Endothelial cell of umbilical vein (primary cell): Measurements from ENCODE around the gene SLC28A1. TPM values are rescaled to one million over a fixed set of nuclear protein-coding genes. Genes with fewer than 3 reads are reported as not detected.
A peak's percentile ranks its signal among the peaks of the same experiment; 100 is the strongest.

Experiments used
- BruUV-seq: library from RNA; stranded (reverse); fragments of 400-500 nt; replicated peaks from 2 replicates; lab custom pipeline; 2021; lab: Mats Ljungman, UMichigan
- CTCF ChIA-PET: fragments of 300-600, 350-600 bp; sonication (Branson Sonifier 250); formaldehyde crosslinking; loops from one replicate; lab custom pipeline; 2021; ENCODE audit warnings: antibody characterized with exemption, inconsistent platforms; lab: Charles Lee
- POLR2A ChIA-PET: fragments of 300-600, 350-600 bp; sonication (Branson Sonifier 250); formaldehyde crosslinking; loops from one replicate; lab custom pipeline; 2021; ENCODE audit warnings: antibody characterized with exemption, inconsistent platforms; lab: Charles Lee
- DNase-seq: peaks from one replicate; pipeline ENCODE4 v3.0.0-alpha.2; 2011; ENCODE audit warnings: low read depth, low spot score
- FAIRE-seq: peaks from 2 replicates; lab custom pipeline; 2011; peaks lifted over from hg19 to GRCh38; lab: Jason Lieb, UNC
- H2AFZ ChIP-seq: 2 replicates; pipeline ENCODE4 v1.6.0; 2012; ENCODE audit warnings: low read depth, low read length, control low read depth, inconsistent platforms
- H3K27ac ChIP-seq: 2 replicates; pipeline ENCODE4 v1.5.1; 2011; ENCODE audit warnings: low read depth, mild to moderate bottlenecking, control low read depth, low read length, moderate library complexity; ENCODE audit not compliant: insufficient read depth
- H3K27me3 ChIP-seq, 2 experiments: 2 replicates each; pipeline versions ENCODE4 v1.6.0 to v1.6.1; 2011; ENCODE audit warnings: low read length in 2 of 2, mixed read lengths in 1 of 2; ENCODE audit not compliant: control insufficient read depth in 2 of 2, insufficient read depth in 2 of 2
- H3K36me3 ChIP-seq, 2 experiments: 2 replicates in 1 of 2; 3 replicates in 1 of 2; pipeline ENCODE4 v1.5.1; 2011; ENCODE audit warnings: low read length in 2 of 2, mild to moderate bottlenecking in 1 of 2, moderate library complexity in 1 of 2; ENCODE audit not compliant: control insufficient read depth in 2 of 2, insufficient read depth in 2 of 2; ENCODE audit errors: extremely low read depth in 1 of 2
- H3K4me1 ChIP-seq: 3 replicates; pipeline ENCODE4 v1.5.1; 2011; ENCODE audit warnings: mild to moderate bottlenecking, low read length; ENCODE audit not compliant: control insufficient read depth, insufficient read depth; ENCODE audit errors: extremely low read depth
- H3K4me2 ChIP-seq: 2 replicates; pipeline ENCODE4 v1.6.1; 2011; ENCODE audit warnings: low read length, control low read depth, mixed read lengths; ENCODE audit not compliant: insufficient read depth
- H3K4me3 ChIP-seq, 3 experiments: fragments of 200-600 bp in 1 of 3; sonication (generic), shearing (Covaris generic) in 1 of 3; replicated peaks in 1 of 3; 2 replicates each; pipeline ENCODE4 v1.5.1; 2011 to 2016; ENCODE audit warnings: control low read depth in 3 of 3, low read length in 3 of 3, mild to moderate bottlenecking in 2 of 3, inconsistent platforms in 1 of 3, low read depth in 1 of 3, moderate library complexity in 1 of 3; ENCODE audit not compliant: insufficient read depth in 1 of 3
- H3K79me2 ChIP-seq: 2 replicates; pipeline ENCODE4 v1.6.0; 2012; ENCODE audit warnings: low read length, inconsistent platforms; ENCODE audit not compliant: control insufficient read depth, insufficient read depth
- H3K9ac ChIP-seq: replicated peaks from 2 replicates; pipeline ENCODE3; 2011; ENCODE audit warnings: low read length, control low read depth; ENCODE audit not compliant: insufficient read depth; ENCODE audit errors: extremely low read depth
- H3K9me1 ChIP-seq: replicated peaks from 3 replicates; pipeline ENCODE4 v1.6.0; 2011; ENCODE audit warnings: mild to moderate bottlenecking, low read length; ENCODE audit not compliant: control insufficient read depth, insufficient read depth; ENCODE audit errors: extremely low read depth
- H3K9me3 ChIP-seq: replicated peaks from 2 replicates; pipeline ENCODE4 v1.5.1; 2012; ENCODE audit warnings: low read length, inconsistent platforms; ENCODE audit not compliant: control insufficient read depth, insufficient read depth
- H4K20me1 ChIP-seq: replicated peaks from 2 replicates; pipeline ENCODE3; 2011; ENCODE audit warnings: mild to moderate bottlenecking, low read length; ENCODE audit not compliant: control insufficient read depth, insufficient read depth; ENCODE audit errors: extremely low read depth
- FOS ChIP-seq: IDR thresholded peaks from 2 replicates; pipeline ENCODE4 v1.6.1; 2011; ENCODE audit warnings: mild to moderate bottlenecking, low read length, moderate library complexity, borderline replicate concordance; ENCODE audit not compliant: insufficient read depth
- MYC ChIP-seq: IDR thresholded peaks from one replicate; pipeline ENCODE4 v1.6.1; 2011; ENCODE audit warnings: mild to moderate bottlenecking, low read depth, low read length
- dilution Hi-C: fragments of 300-500 bp; cut with MboI; formaldehyde crosslinking; loops from one replicate; pipeline ENCODE4 v1.15.0; 2019; ENCODE audit warnings: low sequenced_read_pairs; ENCODE audit not compliant: extremely low pct_ligation_motif_present
- intact Hi-C: fragments of 100-400 bp; cut with micrococcal nuclease; formaldehyde crosslinking; loops from one replicate; pipeline ENCODE4 v1.10.0; 2022
- polyA plus RNA-seq, 4 experiments: library from polyadenylated mRNA; depleted of rRNA in 3 of 4; stranded (reverse) in 3 of 4; unstranded in 1 of 4; fragments of >200 nt; gene quantifications; 2 replicates each; pipeline versions ENCODE4 v1.2.1 to v1.2.3, GENCODE V29; 2011 to 2012; ENCODE audit warnings: missing spikeins in 1 of 4
- total RNA-seq: library from RNA; stranded (reverse); gene quantifications from 2 replicates; pipeline ENCODE4 v1.2.3, GENCODE V29; 2021
- TF ChIP-seq, protein P1 (sequence below), 2 donors: IDR thresholded peaks; 1 replicate in 1 of 2; 2 replicates in 1 of 2; pipeline ENCODE4 v1.5.1; 2011; ENCODE audit warnings: low read length in 2 of 2, mild to moderate bottlenecking in 2 of 2, moderate library complexity in 2 of 2, control low read depth in 1 of 2, inconsistent platforms in 1 of 2, low read depth in 1 of 2; ENCODE audit not compliant: insufficient read depth in 1 of 2; ENCODE audit errors: extremely low read depth in 1 of 2

SLC28A1 gene
- total and polyA plus RNA-seq, 2 donors (not counting 3 experiments of a cell fraction or from before 2014, with no cell fraction given): not detected

DNA sequence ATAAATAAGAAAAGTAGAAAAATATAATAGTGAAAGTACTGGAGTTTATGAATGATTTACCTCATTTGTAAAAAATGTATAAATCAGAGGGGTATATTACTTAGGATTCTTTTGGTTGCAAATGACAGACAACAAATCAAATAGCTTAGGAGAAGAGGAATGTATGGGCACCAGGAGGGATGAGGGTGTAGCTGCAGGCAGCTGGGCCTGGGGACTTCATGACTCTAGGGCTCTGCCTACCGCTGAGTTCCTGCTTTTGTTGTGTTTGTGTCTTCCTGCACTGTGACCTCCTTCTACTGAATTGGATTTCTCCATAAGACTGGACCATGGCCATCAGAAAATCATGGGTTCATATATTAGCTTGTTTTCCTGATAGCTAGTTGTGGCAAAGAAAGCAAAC is 69.3 kb downstream of the SLC28A1 start:
- TF ChIP-seq, protein P1, sequence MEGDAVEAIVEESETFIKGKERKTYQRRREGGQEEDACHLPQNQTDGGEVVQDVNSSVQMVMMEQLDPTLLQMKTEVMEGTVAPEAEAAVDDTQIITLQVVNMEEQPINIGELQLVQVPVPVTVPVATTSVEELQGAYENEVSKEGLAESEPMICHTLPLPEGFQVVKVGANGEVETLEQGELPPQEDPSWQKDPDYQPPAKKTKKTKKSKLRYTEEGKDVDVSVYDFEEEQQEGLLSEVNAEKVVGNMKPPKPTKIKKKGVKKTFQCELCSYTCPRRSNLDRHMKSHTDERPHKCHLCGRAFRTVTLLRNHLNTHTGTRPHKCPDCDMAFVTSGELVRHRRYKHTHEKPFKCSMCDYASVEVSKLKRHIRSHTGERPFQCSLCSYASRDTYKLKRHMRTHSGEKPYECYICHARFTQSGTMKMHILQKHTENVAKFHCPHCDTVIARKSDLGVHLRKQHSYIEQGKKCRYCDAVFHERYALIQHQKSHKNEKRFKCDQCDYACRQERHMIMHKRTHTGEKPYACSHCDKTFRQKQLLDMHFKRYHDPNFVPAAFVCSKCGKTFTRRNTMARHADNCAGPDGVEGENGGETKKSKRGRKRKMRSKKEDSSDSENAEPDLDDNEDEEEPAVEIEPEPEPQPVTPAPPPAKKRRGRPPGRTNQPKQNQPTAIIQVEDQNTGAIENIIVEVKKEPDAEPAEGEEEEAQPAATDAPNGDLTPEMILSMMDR (IDR thresholded peaks at IDR 0.05; ENCODE audit: extremely low read depth in 1 of 2, insufficient read depth in 1 of 2, low read depth in 1 of 2, low read length in 2 of 2): no peak
- TF ChIP-seq MYC (no peak), FOS (no peak)
- ChIA-PET POLR2A (no interaction called here), CTCF (interaction anchor here (1.0 to 5.4 kb wide), 9 partner anchors 13 to 366 kb away, joined by 3 to 70 read pairs (median 6); no protein-coding TSS in a partner anchor)
- H3K4me1 ChIP-seq: peaks cover 12% of the 10 kb centered on the region
- dilution Hi-C loops: loop anchor here (25.0 kb wide), 1 partner anchor 116 kb away; no protein-coding TSS in a partner anchor
- no peaks in the 10 kb centered on the region for H3K9me3 ChIP-seq
- FAIRE-seq: no peak
- H3K36me3 ChIP-seq: no peaks in the 10 kb centered on the region
- H3K9ac ChIP-seq: no peak overlapping the region
- no peak overlapping the region for H3K4me3 ChIP-seq
- no peak for DNase-seq
- H3K27ac ChIP-seq: no peak overlapping the region
- H4K20me1 ChIP-seq: no peaks in the 10 kb centered on the region
- intact Hi-C loops: loop anchor here (2.0 kb wide), 1 partner anchor 51 kb away; no protein-coding TSS in a partner anchor
- no peaks in the 10 kb centered on the region for H3K79me2 ChIP-seq
- no TSS peak for BruUV-seq
- H3K27me3 ChIP-seq: no peaks in the 10 kb centered on the region
- peak overlapping the region; percentile 5 for H2AFZ ChIP-seq
- H3K4me2 ChIP-seq: no peak overlapping the region
- H3K9me1 ChIP-seq: no peaks in the 10 kb centered on the region
